Stimulated activated naive CD8-positive, alpha-beta T cell treated with anti-CD3 and anti-CD28 coated beads, Interleukin-15, amount 100 ng/mL, for 72 hours (primary cell): ENCODE measurements around the gene MPC1.
"Not testable (repeated sequence)": the region's sequence is repeated elsewhere in the genome, so short reads cannot be mapped to it uniquely, and the experiment has no call there.

Experiments
- ATAC-seq: fragments of 150-1000 bp; cut with Tn5 transposase; 2 replicates; pipeline ENCODE4 v1.10.0; 2021; ENCODE audit warnings: mild to moderate bottlenecking, moderate library complexity
- DNase-seq, 2 donors: peaks; one replicate each; pipeline ENCODE4 v3.0.0; 2021 to 2022
- H3K27ac Mint-ChIP-seq, 2 donors: one replicate each; pipeline ENCODE4 v1.8.0; 2022; ENCODE audit warnings: mild to moderate bottlenecking in 2 of 2, mixed read lengths in 2 of 2, moderate library complexity in 2 of 2
- H3K27me3 Mint-ChIP-seq: one replicate; pipeline ENCODE4 v1.8.0; 2022; ENCODE audit warnings: mixed read lengths
- H3K4me1 Mint-ChIP-seq: one replicate; pipeline ENCODE4 v1.8.0; 2022; ENCODE audit warnings: mild to moderate bottlenecking, mixed read lengths
- H3K4me3 Mint-ChIP-seq, 2 donors: one replicate each; pipeline ENCODE4 v1.8.0; 2022; ENCODE audit warnings: mild to moderate bottlenecking in 2 of 2, mixed read lengths in 2 of 2, moderate library complexity in 1 of 2
- H3K9me3 Mint-ChIP-seq, 2 donors: one replicate each; pipeline ENCODE4 v1.8.0; 2022; ENCODE audit warnings: mixed read lengths in 2 of 2

Gene MPC1

GRCh38 chr6:166394036-166394892 lies 11.5 kb upstream of the MPC1 start:
- no peak for DNase-seq
- Mint-ChIP-seq H3K4me1 (no peaks in the 10 kb centered on the region), H3K27me3 (peaks cover 34% of the 10 kb centered on the region), H3K4me3 (no peak overlapping the region), H3K27ac (no peak overlapping the region), H3K9me3 (no peaks in the 10 kb centered on the region)
- no peak for ATAC-seq

- no peak overlapping the region for H3K27ac Mint-ChIP-seq
- ATAC-seq, result peak; percentile 48
- no peak for DNase-seq
- H3K9me3 Mint-ChIP-seq, result no peaks in the 10 kb centered on the region
- no peaks in the 10 kb centered on the region for H3K4me1 Mint-ChIP-seq
- H3K4me3 Mint-ChIP-seq, result no peak overlapping the region
- H3K27me3 Mint-ChIP-seq, result peaks cover 30% of the 10 kb centered on the region
Observed at GRCh38 chr6:166393535-166393823, 10.7 kb upstream of the MPC1 start.

DNA sequence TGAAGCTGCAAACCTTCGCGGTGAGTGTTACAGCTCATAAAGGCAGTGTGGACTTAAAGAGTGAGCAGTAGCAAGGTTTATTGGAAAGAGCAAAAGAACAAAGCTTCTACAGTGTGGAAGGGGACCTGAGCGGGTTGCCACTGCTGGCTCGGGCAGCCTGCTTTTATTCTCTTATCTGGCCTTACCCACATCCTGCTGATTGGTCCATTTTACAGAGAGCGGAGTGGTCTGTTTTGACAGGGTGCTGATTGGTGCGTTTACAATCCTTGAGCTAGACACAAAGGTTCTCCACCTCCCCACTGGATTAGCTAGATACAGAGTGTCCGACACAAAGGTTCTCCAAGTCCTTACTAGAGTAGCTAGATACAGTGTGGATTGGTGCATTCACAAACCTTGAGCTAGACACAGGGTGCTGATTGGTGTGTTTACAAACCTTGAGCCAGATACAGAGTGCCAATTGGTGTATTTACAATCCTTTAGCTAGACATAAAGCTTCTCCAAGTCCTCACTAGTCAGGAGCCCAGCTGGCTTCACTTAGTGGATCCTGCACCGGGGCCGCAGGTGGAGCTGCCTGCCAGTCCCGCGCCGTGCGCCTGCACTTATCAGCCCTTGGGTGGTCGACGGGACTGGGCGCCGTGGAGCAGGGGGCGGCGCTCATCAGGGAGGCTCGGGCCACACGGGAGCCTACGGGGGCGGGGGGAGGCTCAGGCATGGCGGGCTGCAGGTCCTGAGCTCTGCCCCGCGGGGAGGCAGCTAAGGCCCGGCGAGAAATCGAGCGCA lies 10.2 kb upstream of the MPC1 start:
- peaks cover 30% of the 10 kb centered on the region for H3K27me3 Mint-ChIP-seq
- not testable (repeated sequence) for H3K27ac Mint-ChIP-seq, H3K9me3 Mint-ChIP-seq, ATAC-seq, H3K4me3 Mint-ChIP-seq, DNase-seq, H3K4me1 Mint-ChIP-seq

GRCh38 chr6:166389119-166389518 lies 6.4 kb upstream of the MPC1 start:
- ATAC-seq (no peak), DNase-seq (no peak)
- no peaks in the 10 kb centered on the region for H3K9me3 Mint-ChIP-seq
- no peaks in the 10 kb centered on the region for H3K4me1 Mint-ChIP-seq
- H3K27me3 Mint-ChIP-seq, result peaks cover 11% of the 10 kb centered on the region
- no peak overlapping the region for H3K27ac Mint-ChIP-seq
- no peak overlapping the region for H3K4me3 Mint-ChIP-seq

DNA sequence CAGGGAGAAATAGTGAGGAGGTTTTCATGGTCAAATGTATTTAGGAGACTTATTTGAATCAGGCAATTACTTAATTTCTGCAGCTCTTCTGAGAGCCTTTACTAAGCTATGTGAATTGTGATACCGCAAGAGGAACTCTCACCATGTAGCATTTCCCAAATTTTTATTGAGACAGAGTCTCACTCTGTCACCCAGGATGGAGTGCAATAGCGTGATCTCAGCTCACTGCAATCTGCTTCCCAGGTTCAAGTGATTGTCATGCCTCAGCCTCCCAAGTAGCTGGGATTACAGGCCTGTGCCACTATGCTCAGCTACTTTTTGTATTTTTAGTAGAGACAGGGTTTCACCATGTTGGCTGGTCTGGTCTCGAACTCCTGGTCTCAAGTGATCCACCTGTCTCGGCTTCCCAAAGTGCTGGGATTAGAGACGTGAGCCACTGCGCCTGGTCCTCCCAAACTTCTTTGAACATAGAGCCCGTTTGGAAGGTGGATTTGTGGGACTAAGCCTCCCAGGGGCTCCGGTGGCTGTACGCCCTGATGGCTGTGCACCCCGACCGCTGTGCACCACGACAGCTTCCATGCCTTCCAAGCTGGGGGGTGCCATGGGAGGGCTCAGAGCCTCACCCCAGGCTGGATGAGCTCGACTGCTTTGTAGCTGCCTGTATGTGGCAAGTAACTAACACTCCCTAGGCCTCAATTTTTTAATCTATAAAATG lies 5.7 kb upstream of the MPC1 start:
- Mint-ChIP-seq H3K27me3 (peaks cover 7% of the 10 kb centered on the region), H3K4me3 (no peak overlapping the region), H3K9me3 (no peaks in the 10 kb centered on the region), H3K27ac (no peak overlapping the region), H3K4me1 (peaks cover 5% of the 10 kb centered on the region)
- DNase-seq (no peak), ATAC-seq (no peak)

GRCh38 chr6:166387642-166388289 lies 5.0 kb upstream of the MPC1 start:
- ATAC-seq (no peak), DNase-seq (no peak)
- Mint-ChIP-seq H3K4me1 (peaks cover 5% of the 10 kb centered on the region), H3K9me3 (no peaks in the 10 kb centered on the region), H3K27ac (no peak overlapping the region), H3K27me3 (peaks cover 4% of the 10 kb centered on the region), H3K4me3 (no peak overlapping the region)

- not testable (repeated sequence) for H3K4me1 Mint-ChIP-seq, DNase-seq, H3K9me3 Mint-ChIP-seq, H3K27ac Mint-ChIP-seq, H3K4me3 Mint-ChIP-seq, ATAC-seq, H3K27me3 Mint-ChIP-seq
Observed at GRCh38 chr6:166387098-166387497, 4.4 kb upstream of the MPC1 start.

- no peak for ATAC-seq
- DNase-seq, result no peak
- Mint-ChIP-seq H3K9me3 (no peaks in the 10 kb centered on the region), H3K4me1 (peaks cover 11% of the 10 kb centered on the region), H3K4me3 (no peak overlapping the region), H3K27me3 (no peaks in the 10 kb centered on the region), H3K27ac (no peak overlapping the region)
Observed at GRCh38 chr6:166386111-166386510, 3.4 kb upstream of the MPC1 start.

- not testable (repeated sequence) for H3K27me3 Mint-ChIP-seq, ATAC-seq, H3K9me3 Mint-ChIP-seq
- peak in 1 of 2 donors; percentile 32 for DNase-seq
- Mint-ChIP-seq H3K4me1 (peaks cover 12% of the 10 kb centered on the region), H3K4me3 (peak overlapping the region; percentile 84 to 86), H3K27ac (peak overlapping the region in 1 of 2 donors; percentile 54)
Observed at GRCh38 chr6:166383802-166384363, 1.1 kb upstream of the MPC1 start.

DNA sequence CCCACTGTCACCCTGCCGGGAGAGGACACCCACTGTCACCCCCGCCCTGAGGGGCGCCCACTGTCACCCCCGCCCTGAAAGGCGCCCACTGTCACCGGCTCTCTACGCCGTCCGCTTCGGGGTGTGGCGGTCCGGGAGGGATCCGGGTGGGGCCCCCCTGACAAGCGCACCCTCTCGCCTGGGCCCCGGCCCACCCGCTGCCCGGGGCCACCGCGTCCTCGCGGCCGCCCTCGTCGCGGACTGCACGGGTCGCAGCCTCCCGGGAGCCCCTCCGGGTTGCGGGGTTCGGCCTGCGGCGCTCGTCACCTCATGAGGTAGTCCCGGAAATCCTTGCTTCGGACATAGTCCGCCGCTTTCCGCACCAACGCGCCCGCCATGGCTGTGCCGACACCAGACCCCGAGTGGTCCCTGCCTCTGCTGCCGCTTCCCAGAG lies 224 bp downstream of the MPC1 start:
- ATAC-seq, result peak; percentile 53
- Mint-ChIP-seq H3K9me3 (no peaks in the 10 kb centered on the region), H3K4me3 (peak overlapping the region; percentile 88 to 94), H3K27ac (peak overlapping the region in 1 of 2 donors; percentile 88), H3K4me1 (peaks cover 12% of the 10 kb centered on the region), H3K27me3 (no peaks in the 10 kb centered on the region)
- DNase-seq, result no peak

- Mint-ChIP-seq H3K4me3 (peak overlapping the region; percentile 88 to 94), H3K4me1 (peaks cover 12% of the 10 kb centered on the region)
Observed at GRCh38 chr6:166381733-166382499, 824 bp downstream of the MPC1 start.

GRCh38 chr6:166381381-166381732 lies 1.4 kb downstream of the MPC1 start:
- H3K4me3 Mint-ChIP-seq, result peak overlapping the region; percentile 88 to 94
- H3K27ac Mint-ChIP-seq, result peak overlapping the region in 1 of 2 donors; percentile 35
- no peaks in the 10 kb centered on the region for H3K27me3 Mint-ChIP-seq
- peaks cover 12% of the 10 kb centered on the region for H3K4me1 Mint-ChIP-seq
- DNase-seq (no peak), ATAC-seq (no peak)
- no peaks in the 10 kb centered on the region for H3K9me3 Mint-ChIP-seq

More at GRCh38 chr6:166381733-166382499, 824 bp downstream of the MPC1 start:
- H3K27ac Mint-ChIP-seq, result peak overlapping the region; percentile 35 to 88
- H3K9me3 Mint-ChIP-seq, result no peaks in the 10 kb centered on the region
- DNase-seq (peak; percentile 79), ATAC-seq (peak; percentile 58)
- no peaks in the 10 kb centered on the region for H3K27me3 Mint-ChIP-seq

GRCh38 chr6:166379800-166380199 lies 2.9 kb downstream of the MPC1 start:
- no peaks in the 10 kb centered on the region for H3K9me3 Mint-ChIP-seq
- peaks cover 22% of the 10 kb centered on the region for H3K4me1 Mint-ChIP-seq
- no peaks in the 10 kb centered on the region for H3K27me3 Mint-ChIP-seq
- no peak overlapping the region for H3K27ac Mint-ChIP-seq
- DNase-seq (no peak), ATAC-seq (no peak)
- no peak overlapping the region for H3K4me3 Mint-ChIP-seq

DNA sequence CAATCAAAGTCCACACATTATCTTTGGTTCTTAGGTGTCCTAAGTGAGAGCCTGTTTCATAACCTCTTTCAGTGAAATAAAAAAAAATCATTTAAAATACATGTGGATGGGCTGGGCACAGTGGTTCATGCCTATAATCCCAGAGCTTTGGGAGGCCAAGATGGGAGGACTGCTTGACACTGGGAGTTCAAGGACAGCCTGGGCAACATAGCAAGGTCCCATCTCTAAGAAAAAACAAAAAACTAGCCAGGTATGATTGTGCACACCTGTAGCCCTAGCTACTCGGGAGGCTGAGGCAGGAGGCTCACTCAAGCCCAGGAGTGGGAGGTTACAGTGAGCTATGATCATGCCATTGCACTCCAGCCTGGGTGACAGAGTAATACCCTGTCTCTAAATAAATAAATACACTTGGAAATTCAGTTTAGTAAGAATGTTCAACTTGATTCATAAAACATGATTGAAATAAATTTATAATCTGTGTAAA lies 3.6 kb downstream of the MPC1 start:
- Mint-ChIP-seq H3K4me1 (peaks cover 25% of the 10 kb centered on the region), H3K9me3 (no peaks in the 10 kb centered on the region), H3K4me3 (no peak overlapping the region), H3K27me3 (no peaks in the 10 kb centered on the region), H3K27ac (no peak overlapping the region)
- ATAC-seq, result no peak
- DNase-seq, result no peak
